GM18868 (cell line): ENCODE measurements around the gene EXOC3.
"Not testable (repeated sequence)": the region's sequence is repeated elsewhere in the genome, so short reads cannot be mapped to it uniquely, and the experiment has no call there.

Source experiments
- ATAC-seq: cut with Tn5 transposase; IDR thresholded peaks from one replicate; pipeline ENCODE4 v1.9.1; 2021; ENCODE audit warnings: mild to moderate bottlenecking, moderate library complexity; ENCODE audit not compliant: unreplicated experiment

Gene EXOC3

DNA sequence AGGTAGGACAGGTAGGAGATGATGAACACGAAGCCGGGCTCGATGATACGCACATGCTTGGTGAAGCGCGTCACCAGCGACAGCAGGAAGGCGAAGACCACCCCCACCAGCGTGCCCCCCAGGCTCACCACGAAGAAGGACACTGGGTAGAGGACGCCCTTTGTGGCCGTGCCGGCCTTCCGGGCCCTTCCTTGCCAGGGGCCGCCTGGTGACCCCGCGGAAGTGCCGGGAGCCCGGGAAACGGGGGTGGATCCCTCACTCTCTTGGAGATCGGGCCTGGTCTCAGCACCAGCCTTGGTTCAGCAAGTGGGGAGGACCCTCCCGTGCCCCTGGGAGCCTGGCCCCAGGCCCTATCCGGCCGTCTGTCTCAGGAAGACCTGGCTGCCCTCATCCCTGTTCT lies 41.6 kb downstream of the EXOC3 start:
- no peak for ATAC-seq

DNA sequence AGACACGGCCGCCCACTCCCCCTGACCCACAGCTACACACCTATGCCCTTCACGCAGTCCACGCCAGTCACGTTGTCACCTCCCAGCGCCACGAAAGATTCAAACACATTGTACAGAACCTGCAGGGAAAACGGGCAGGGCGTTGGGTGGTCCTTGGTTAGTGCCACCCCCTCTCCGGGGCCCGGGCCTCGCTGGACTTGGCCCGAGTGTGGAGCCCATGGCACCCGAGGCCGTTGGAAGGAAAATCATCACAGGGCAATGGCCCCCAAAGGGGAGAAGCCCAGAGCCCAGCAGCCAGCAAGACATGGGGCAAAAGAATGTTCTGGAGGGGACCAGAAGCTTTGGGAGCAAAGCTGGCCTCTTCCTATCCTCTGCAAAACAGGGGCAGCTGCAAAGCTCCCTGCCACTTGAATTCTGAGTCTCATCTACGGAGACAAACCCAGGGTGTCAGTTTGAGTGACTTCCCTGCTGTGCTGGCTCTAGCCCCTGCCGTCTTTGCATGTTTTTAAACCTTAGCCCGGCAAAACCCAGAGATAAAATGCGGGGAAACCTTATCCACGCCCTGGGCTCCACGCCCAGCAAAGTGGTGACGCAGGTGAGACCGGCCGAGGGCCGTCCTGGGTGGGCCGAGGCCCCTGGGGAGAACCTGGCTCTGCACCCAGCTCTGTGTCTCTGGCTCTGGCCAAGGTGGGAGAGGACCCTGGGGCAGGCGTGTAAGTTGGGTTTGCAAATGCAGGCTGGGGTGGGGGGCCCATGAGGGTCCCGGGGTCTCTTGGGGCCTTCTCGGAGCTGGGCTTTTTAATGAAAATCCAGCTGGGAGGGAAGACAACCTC lies 42.4 kb downstream of the EXOC3 start:
- ATAC-seq = no peak

DNA sequence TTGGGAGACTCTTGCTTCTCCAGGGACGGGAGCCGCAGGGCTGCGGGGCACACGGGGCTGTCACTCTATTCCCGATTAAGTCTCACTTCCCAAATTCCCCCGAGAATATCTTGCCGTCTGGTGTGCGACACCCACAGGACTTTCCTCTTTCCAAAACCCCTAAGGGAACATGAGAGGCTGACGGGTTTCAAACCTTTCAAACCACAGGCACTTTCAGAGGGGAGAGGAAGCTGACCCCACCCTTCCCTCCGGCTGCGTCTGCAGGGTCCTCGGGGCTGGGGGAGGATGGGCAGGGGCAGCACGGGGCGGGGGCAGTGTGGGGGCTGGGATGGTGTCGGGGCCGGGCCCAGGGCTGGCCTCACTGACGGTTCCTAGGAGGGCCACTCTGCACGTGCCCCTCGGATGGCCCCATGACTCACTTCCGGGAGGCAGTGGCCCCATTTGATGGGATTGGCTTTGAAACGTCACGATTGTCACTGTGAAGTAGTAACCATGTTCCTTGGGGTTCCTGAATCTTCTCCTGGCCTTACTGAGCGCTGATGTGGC lies 43.0 kb downstream of the EXOC3 start:
- no peak for ATAC-seq

DNA sequence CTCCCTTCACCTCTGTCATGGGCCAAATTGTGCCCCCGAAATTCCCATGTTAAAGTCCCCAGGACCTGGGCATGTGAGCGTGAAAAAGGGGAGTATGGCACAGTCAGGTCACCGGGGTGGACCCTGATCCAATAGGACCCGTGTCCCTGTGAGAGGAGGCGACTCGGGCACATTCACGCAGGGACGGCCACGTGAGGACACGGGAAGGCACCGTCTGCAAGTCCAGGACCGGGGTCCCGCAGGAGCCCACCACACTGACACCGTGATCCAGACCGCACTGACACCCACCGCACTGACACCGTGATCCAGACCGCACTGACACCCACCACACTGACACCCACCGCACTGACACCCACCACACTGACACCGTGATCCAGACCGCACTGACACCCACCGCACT lies 43.6 kb downstream of the EXOC3 start:
- not testable (repeated sequence) for ATAC-seq

DNA sequence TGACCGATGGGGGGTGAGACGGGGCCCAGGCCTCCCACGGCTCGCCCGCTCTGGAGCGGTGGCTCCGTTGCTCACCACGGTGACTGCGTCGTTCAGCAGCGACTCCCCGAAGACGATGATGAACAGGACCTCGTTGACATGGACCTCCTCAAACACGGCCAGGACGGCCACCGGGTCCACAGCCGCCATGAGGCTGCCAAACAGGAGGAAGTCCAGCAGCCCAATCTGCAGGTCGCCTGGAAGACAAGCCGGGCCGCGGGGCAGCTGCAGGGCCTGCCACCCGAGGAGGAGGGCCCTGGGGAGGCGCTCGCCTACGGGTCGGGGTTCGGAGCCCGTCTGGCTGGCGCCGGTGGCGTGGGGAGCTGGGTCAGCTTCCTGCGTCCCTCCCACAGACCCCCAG lies 45.3 kb downstream of the EXOC3 start:
- ATAC-seq = no peak

DNA sequence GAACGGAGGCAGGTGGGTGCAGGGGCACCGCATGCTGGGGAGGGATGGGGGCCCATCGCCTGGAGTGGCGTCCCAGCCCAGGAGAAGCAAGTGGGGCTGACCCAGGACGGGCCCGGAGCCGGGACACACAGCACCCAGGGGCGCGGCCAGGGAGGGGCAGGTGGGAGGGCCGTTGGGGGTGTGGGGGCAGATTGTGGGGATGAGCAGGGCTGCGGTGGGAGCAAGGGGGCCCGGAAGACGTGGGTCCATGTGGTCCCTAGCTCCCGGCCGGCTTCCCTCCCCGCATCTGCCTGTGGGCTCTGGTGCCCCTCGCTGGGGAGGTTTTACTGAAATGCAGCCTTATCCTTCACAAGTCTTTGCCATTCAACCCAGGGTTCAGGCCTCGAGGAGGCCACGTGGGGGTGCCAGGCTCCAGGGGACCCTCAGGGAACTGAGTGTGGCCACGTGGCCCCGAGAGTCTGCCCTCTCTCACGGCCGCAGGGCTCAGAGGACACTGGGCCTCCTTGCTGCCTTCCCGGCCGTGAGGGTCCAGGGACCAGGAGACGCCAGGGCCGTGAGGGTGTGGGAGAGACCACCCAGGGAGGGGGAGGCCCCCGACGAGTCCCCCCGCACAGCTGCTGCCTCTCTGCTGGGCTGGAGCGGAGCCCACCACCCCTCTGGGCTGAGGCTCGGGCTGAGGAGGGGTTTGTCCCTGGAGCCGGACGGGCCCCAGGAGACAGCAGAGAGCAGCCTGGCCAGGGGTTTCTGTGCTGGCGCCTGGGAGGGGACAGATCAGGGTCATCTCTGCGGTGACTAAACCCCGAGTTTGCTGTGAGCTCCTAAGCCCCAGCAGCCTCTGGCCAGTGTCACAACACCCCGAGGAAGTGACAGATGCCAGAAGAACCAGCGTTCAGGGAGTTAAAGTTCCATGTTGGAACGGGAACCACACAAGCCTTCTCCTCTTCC lies 46.0 kb downstream of the EXOC3 start:
- ATAC-seq = no peak

DNA sequence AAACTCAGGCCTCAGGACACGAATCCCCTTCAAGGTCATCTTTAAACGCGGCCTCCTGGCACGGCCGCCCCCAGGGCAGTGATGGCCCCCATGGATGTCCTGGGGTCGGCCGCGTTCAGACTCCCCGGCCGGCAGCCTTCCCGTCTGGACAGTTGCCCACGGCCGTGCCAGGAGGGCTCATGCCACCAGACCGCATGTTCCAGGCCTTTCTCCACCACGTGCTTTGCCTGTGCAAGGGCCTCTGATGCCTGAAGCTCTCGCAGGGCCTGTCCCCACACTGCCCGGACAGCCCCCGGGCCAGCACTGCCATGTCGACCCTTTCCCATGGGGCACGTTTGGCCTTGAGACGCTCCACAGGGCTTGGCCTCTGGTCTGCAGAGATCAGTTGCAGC lies 46.7 kb downstream of the EXOC3 start:
- ATAC-seq = no peak

DNA sequence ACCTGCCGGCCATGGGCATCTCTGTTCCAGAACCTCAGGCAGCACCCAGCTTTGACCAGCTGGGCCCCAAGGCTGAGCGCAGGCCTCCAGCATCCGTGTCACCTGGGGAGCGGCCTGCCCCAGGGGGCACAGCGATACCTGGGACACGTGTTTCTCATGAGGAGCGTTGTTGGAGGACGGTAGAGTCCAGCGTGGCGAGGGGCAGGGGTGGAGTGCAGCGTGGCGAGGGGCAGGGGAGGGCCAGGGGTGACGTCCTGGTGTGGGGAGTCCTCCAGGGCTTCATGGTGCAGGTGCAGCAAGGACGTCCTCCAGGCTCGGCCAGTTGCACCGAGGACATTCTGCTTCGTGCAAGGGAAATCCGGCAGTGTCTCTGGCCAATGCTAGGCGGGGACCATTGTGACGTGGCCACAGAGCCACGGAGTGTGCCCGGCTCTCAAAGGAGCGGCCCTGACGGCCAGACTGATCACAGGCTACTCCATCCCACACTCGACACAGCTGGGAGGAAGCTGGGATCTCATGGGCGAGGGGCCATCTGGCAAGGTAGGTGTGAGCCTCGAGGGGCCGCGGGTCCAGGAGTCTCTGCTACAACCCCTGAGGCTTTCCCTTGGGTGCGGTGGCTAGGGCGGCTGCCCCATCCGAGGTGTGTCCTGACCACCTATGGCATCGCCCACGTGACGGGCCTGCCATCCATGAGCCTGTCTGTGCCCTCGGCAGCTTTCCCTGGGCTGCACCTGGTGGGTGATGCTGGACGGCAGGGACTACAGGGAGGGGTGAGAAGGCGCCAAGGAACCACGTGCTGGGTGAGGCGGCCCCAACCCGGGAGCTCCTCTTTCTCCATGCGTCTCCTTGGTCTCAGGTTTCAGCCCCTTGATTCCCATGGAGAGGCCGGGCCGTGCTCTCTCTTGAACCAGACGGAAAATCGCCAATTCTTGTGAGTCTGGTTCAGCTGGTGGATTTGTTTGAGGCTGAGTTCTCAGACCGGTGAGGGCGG lies 47.4 kb downstream of the EXOC3 start:
- no peak for ATAC-seq

DNA sequence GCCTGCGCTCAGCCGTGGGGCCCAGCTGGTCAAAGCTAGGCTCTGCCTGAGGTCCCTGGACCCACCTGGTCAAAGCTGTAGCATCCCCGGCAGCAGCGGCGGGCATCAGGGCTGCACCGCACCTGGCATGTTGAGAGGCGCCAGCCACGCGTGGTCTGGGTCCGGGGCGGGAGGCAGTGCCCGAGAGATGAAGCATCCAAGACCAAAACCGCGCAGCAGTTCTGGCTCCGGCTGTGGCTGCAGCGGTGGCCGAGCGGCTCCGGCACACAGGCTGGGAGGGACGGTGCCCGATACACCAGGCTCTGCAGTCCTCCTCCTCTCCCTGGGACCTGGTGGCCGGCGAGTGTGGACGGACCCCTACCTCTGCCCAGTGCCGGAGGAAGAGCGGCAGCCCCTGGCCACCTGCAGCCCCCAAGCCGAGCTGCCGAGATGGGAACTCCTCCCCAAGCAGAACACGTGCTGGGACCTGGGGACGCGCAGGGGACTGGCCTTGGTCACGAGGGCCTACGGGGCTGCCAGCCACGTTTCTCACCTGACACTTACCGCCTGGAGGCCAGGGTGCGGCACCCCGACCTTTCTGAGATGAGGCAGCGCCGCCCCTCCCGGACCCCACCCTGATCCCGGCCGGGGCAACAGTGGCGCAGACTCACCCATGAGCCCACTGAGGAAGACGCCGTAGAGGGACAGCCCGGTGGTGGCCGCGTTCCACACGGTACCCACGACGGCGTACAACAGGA lies 48.3 kb downstream of the EXOC3 start:
- no peak for ATAC-seq

DNA sequence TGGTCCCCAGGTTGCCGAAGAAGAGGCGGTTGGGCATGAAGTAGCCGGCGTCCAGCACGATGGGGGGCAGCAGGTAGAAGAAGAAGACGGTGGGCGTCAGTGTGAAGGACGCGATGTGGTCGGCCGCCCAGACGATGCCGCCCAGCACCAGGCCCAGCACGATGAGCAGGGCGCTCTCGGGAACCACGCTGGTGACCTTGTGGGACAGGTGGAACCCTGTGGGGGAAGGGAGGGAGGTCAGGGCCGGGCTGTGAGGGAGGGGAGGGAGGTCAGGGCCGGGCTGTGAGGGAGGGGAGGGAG lies 48.8 kb downstream of the EXOC3 start:
- ATAC-seq = no peak

DNA sequence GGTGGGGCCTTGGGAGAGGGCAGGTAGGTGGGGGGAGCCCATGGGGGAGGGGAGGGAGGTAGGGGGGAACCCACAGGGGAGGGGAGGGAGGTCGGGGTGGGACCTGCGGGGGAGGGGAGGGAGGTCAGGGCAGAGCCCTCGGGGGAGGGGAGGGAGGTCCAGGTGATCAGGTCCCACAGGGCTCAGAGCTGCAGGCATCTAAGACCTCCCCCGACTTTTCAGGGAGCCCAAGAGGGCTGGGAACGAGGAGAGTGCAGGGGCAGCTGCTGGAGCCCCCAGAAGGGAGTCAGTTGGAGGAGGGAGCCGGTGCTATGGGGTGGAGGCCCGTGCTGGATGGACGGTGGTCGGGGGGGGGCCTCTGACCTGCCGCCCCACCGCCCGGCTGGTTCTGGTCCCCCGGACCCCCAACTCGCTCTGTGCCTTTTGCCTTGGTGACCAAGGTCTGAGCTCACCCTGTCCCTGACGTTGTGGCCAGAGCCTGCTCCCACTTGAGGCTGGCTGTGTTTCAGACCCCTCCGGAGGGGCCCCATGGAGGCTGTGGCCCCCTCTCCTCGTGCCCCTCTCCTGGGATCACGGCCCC lies 49.4 kb downstream of the EXOC3 start:
- no peak for ATAC-seq

DNA sequence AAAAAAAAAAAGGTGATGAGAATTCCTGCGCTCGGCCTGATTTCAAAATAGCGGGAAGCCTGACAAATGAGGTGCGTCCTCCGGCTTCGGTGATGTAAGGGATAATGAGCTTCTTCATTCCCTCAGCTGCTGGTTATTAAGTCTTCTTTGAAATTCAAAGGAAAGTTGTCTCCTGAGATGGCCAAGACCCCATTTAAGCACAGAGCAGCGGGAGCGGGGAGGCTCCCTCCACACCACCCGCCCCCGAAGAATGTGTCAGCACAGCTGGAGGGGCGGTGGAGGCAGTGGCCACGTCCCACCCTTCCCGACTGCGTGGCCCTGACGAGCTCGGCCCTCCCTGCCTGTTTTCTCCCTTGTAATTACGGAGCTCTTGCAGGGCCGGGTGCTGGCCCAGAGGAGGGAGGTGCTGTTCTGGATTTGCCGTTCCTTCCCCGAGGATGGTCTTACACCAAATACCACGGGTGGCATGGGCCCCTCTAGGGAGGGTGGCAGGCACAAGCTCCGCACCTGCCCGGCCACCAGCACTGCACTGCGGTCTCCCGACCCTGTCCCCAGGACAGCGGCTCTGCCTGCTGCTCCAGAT lies 50.2 kb downstream of the EXOC3 start:
- ATAC-seq = no peak

DNA sequence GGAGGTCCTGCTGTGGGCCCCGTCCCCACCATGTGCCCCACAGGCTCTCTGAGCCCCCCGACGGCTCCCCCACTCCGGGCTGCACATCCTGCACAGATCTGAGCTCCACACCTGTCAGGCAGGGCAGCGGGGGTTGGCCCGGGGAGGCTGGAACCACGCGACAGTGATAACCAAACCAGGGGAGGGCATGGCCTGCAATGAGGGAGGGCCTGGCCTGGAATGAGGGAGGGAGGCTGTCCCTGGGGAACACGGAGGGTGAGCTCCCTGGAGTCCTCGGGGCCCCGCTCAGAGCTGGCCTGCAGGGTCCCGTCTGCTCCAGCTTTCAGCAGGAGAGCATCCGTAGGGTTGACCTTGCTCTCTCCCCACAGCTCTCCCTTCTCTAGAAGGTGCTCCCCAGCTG lies 50.8 kb downstream of the EXOC3 start:
- ATAC-seq = no peak

DNA sequence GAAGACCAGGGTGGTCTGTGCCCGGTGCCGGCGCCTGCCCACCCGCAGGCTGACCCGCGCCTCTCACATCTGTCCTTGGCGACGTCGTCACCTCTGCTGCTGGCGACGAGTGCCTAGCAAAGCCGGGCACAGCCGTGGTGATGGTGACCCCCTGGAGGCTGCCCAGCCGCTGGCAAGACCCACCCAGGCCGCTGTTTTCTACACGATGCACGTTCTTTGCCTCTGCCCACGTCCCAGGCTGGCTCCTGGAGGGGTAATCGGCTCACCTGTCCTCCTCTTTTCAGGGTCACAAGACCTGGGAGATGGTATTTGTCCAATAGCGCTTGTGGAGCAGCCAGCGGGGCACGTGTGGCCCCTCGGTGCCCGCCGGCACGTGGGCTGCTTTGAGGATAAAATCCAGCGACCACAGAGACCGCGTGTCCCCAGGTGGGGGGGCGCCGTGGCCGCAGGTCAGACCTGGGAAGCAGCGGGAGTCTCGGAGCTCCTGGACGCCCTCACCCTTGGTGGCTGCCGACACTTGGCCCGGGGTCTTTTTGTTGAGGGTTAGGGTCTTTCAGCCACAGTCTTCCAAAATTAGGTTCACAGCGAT lies 51.8 kb downstream of the EXOC3 start:
- no peak for ATAC-seq

DNA sequence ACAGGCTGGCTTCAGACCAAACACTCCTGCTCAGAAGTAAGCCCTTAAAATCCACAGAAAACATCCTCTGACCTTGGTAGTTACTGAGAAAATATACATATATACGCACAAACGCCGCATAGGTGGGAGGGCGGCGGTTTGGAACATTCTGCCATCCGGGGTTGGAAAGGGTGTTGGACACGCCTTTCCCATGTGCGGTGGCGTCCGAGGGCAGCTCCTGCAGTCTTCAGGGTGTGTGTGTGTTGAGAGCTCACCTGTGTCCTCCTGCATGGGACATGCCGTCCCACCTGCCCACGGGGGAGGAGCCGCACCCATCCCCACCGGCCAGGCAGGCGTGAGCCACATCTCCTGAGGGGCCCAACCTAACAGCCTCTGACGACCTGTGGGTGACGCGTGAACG lies 53.1 kb downstream of the EXOC3 start:
- no peak for ATAC-seq

DNA sequence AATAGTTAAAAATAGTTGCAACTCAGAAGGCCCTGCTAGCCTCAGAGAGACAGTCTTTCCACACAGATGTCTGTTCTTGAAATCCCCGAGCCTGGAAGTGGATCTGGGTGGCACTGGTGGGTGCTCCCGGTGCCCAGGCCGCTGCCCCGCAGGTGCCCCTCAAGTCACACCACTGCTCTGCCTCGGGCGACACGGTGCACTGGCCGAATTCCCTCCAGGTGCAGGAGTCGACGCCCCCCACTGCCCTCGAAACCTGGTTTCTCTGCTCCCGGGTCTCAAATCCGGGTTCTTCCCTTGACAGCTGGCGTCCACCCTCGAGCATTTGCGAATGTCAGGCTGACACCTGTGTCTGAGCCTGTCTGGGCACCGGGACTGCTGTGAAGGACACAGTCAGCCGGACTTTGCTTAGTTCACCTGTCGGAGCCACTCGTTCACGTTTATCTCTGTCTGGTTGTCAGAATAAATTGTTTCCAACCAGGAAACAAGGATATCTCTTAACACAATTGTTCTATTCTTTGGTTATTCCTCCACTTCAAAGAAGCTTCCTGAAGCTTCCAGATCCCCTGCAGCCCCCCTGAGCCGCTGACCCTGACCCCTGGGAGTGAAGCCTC lies 54.2 kb downstream of the EXOC3 start:
- ATAC-seq = no peak

DNA sequence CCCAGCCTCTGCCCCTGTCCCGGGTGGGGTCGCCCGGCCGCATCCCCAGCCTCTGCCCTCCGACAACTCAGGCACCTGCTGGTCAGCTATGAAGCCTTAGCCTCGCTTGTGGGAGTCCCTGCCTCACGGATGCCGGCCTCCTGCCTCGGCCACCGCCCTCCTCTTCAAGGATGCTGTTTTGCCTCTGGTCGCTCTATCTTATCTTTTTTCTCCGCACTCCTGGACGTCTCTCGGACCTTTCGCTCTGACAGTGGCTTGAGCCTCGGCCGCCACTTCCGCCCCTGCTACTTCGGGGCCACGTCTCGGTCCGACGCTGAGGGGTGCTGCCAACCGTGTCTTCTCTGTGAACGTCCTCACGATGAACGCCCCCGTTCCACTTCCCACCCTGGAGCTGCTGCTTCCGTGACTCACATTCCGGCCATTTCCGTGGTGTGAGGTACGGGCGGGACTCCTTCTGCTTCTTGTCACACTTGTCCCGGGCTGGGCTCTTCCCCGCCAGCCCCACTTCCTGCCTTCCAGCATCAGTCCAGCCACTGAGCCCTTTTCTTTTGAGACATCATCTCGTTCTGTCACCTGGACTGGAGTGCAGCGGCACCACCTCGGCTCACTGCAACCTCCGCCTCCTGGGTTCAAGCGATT lies 55.0 kb downstream of the EXOC3 start:
- ATAC-seq = no peak
